Heart right ventricle (tissue), 16 donors: ENCODE measurements around the gene LETM1. TPM values are rescaled to one million over a fixed set of nuclear protein-coding genes. Genes with fewer than 3 reads are reported as not detected.

Experiments
- ATAC-seq, 8 donors: fragments of 200-7000 bp; cut with Tn5 transposase; one replicate each; pipeline ENCODE4 v1.9.1; 2020; ENCODE audit warnings: mild to moderate bottlenecking in 8 of 8, moderate library complexity in 8 of 8, moderate number of reproducible peaks in 1 of 8
- DNase-seq, 2 donors: peaks; one replicate each; pipeline ENCODE4 v3.0.0-alpha.2; 2020
- H3K27ac ChIP-seq, 10 donors: fragments of 200-600 bp; sonication (generic) in 2 of 10; one replicate each; pipeline versions ENCODE4 v1.5.0 to v1.8.0; 2020 to 2022; ENCODE audit warnings: mild to moderate bottlenecking in 3 of 10
- H3K27me3 ChIP-seq, 7 donors: fragments of 200-600 bp; one replicate each; pipeline ENCODE4 v1.8.0; 2021 to 2022; ENCODE audit warnings: mild to moderate bottlenecking in 2 of 7
- H3K36me3 ChIP-seq, 9 donors: fragments of 200-600 bp; sonication (generic) in 1 of 9; one replicate each; pipeline versions ENCODE4 v1.5.0 to v1.8.0; 2020 to 2022; ENCODE audit warnings: mild to moderate bottlenecking in 2 of 9
- H3K4me1 ChIP-seq, 9 donors: fragments of 200-600 bp; sonication (generic) in 1 of 9; one replicate each; pipeline versions ENCODE4 v1.5.0 to v1.8.0; 2020 to 2022; ENCODE audit warnings: mild to moderate bottlenecking in 4 of 9
- H3K4me3 ChIP-seq, 10 donors: fragments of 200-600 bp; sonication (generic) in 2 of 10; one replicate each; pipeline versions ENCODE4 v1.5.0 to v1.8.0; 2020 to 2022; ENCODE audit warnings: mild to moderate bottlenecking in 7 of 10, moderate library complexity in 2 of 10
- H3K9me3 ChIP-seq, 11 donors: fragments of 200-600 bp in 10 of 11; sonication (generic) in 2 of 11; one replicate each; pipeline versions ENCODE4 v1.5.0 to v1.8.0; 2013 to 2022; ENCODE audit warnings: mild to moderate bottlenecking in 2 of 11, control low read depth in 1 of 11, moderate library complexity in 1 of 11
- WGBS, 2 donors: extraction: QIAGEN DNeasy Blood & Tissue Kit; methylation state at CpG; one replicate each; pipeline ENCODE4 v1.1.7; 2013; ENCODE audit warnings: inconsistent platforms in 1 of 2; 5-methylcytosine and 5-hydroxymethylcytosine counted together
- intact Hi-C, 10 donors: fragments of 100-400 bp; cut with DNase I; formaldehyde crosslinking; loops; one replicate each; pipeline versions ENCODE4 v1.11.1 to v1.14.2; 2022
- polyA plus RNA-seq, 2 donors: library from polyadenylated mRNA; stranded (reverse); fragments of 200-250 nt; gene quantifications; one replicate each; pipeline ENCODE4 v1.2.3, GENCODE V29; 2013
- total RNA-seq, 10 donors: library from RNA; stranded (reverse); fragmentation: NEBNext Ultra II Directional in 3 of 10; extraction: Animal tissue kit (Norgen Biotek cat#: 25700) in 3 of 10; gene quantifications; one replicate each; pipeline versions ENCODE4 v1.2.1 to v1.2.4, GENCODE V29; 2021 to 2023
- TF ChIP-seq, protein P1 (sequence below), 9 donors: fragments of 200-600 bp; sonication (generic) in 2 of 9; IDR thresholded peaks; one replicate each; pipeline versions ENCODE4 v1.5.0 to v1.8.0; 2021 to 2022; ENCODE audit warnings: antibody characterized with exemption in 9 of 9, mild to moderate bottlenecking in 5 of 9, moderate library complexity in 1 of 9
- donor health status: Arrhythmogenic right ventricular cardiomyopathy.
- donor health status: ischemic (EF 13 %, LVEDD 7.1; RV severe dilation, severe dysfunction).
- donor health status: healthy with polysubstance abuse.
- donor health status: DM: no; HTN: yes; CAD: no.
- donor health status: DM: no; HTN: no; CAD: no.
- donor health status: ischemic (EF 25% LVEDD 6.9; RV normal size, moderate dysfunction).
- donor health status: ischemic (EF 25% LVEDD 5.7; RV mildly dilated, moderate dysfunction).
- donor health status: healthy.
- donor health status: DM: yes; HTN: yes; CAD: no.
- donor health status: Ischemic cardiomyopathy.
- donor health status: ischemic (EF 35%, LVEDD 5.7; RV mildly dilated, moderate dysfunction).
- donor health status: nonischemic (EF 11% LVEDD 7.7; RV severe dilation, severe dysfunction).
- donor health status: DM: yes; HTN: yes; CAD: no.
- donor health status: PGD.
- donor health status: ischemic (EF 29% LVEDD 5.4; RV normal size, mild dysfunction).
- donor health status: nonischemic (EF 23%, LVEDD 6.1; RV moderate dilation, normal function).

LETM1 gene
- total and polyA plus RNA-seq, 12 donors, result 23.4 to 53.1 (median 41.2) TPM

DNA sequence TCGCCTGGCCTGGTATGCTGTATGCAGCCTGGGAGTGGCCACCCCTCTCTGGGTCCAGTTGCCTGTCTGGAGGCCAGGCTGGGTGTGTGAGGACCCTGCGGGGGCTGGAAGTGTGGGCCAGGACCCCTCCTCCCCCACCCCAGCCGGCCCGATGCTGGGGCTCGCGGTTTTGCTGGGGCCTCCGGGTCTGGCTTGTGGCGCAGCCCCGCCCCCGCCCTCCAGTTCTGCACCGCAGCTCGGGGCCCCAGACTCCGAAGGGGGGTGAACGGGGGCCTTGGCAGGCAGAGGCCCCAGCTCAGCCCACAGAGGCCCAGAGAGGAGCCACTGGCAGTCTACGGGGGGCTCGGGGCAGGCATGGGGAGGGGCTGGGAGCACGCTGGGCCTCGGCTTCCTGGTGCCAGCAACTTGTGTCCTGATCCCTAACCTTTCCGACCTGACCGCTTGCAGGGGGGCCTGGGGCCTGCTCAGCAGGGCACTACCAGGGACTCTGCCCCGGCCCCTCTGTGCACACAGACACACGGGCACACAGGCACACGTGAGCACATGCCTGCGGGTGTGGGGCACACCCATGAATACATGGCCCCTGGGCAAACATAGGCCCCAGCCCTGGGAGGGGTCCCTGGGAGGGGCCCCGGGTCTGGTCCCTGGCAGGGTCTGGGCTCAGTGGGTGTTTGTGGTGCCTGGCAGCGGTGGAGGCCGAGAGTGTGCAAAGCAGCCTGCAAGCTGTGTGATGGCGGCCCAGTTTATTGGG is 84.2 kb downstream of the LETM1 start:
- no peak for ATAC-seq
- peaks cover 0 to 4% (median 3%) of the 10 kb centered on the region in 9 donors for H3K4me1 ChIP-seq
- WGBS, 2 donors, result 69 to 77% methylated on average over 27 of the region's 28 CpGs
- H3K9me3 ChIP-seq, result no peaks in the 10 kb centered on the region
- intact Hi-C loops, result no loop called here
- no peaks in the 10 kb centered on the region for H3K36me3 ChIP-seq
- peaks cover 0 to 33% (median 8%) of the 10 kb centered on the region in 7 donors for H3K27me3 ChIP-seq
- no peak for DNase-seq
- TF ChIP-seq, protein P1, sequence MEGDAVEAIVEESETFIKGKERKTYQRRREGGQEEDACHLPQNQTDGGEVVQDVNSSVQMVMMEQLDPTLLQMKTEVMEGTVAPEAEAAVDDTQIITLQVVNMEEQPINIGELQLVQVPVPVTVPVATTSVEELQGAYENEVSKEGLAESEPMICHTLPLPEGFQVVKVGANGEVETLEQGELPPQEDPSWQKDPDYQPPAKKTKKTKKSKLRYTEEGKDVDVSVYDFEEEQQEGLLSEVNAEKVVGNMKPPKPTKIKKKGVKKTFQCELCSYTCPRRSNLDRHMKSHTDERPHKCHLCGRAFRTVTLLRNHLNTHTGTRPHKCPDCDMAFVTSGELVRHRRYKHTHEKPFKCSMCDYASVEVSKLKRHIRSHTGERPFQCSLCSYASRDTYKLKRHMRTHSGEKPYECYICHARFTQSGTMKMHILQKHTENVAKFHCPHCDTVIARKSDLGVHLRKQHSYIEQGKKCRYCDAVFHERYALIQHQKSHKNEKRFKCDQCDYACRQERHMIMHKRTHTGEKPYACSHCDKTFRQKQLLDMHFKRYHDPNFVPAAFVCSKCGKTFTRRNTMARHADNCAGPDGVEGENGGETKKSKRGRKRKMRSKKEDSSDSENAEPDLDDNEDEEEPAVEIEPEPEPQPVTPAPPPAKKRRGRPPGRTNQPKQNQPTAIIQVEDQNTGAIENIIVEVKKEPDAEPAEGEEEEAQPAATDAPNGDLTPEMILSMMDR (IDR thresholded peaks at IDR 0.05), result no peak
- no peak overlapping the region for H3K4me3 ChIP-seq
- no peak overlapping the region for H3K27ac ChIP-seq

DNA sequence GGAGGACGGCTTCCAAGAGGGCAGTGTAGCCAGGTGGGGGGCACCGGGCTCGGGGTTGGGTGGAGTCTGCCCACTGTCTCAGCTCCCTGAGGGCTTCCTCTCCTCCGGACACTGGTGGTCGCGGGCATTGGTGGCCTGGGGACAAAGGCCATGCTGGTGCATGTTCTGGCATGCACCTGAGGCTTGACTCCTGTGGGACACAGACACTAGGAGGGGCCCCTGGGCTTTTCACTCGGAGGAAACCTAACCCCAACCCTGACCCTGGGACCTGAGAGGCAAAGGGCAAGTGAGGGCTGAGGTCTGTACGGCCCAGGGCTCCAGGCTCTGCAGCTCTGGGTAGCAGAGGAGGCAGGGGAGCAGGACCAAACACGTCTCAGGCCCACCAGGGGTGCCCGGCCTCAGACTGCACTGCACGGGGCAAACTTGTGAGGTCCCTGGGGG is 85.1 kb downstream of the LETM1 start:
- Histone ChIP-seq H3K27ac (no peak overlapping the region), H3K4me1 (peaks cover 0 to 9% (median 3%) of the 10 kb centered on the region in 9 donors), H3K4me3 (no peak overlapping the region), H3K9me3 (no peaks in the 10 kb centered on the region), H3K36me3 (no peaks in the 10 kb centered on the region), H3K27me3 (peaks cover 0 to 42% (median 17%) of the 10 kb centered on the region in 7 donors)
- TF ChIP-seq, protein P1 (IDR thresholded peaks at IDR 0.05), result no peak
- intact Hi-C loops, result no loop called here
- WGBS, 2 donors, result 82 to 93% methylated on average over 11 of the region's 11 CpGs
- DNase-seq (no peak), ATAC-seq (no peak)

DNA sequence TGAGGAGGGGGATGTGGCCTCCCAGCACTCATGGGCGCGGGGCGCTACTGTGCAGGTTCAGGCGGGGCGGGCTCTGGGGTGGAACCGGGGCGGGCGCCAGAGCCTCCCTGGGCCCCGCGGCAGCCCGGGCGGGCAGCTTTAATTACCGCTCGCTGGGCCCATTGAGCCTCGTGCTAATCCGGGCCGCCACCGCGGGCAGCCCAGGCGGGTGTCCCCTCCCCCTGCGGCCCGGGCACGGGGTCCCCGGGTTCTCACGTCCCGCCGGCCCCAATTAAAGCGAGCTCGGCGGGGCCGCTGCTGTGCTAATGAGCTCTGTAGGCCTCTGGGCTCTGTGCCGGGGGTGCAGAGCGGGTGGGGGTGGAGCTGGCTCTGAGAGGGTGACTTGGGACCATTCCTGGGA is 85.7 kb downstream of the LETM1 start:
- no peaks in the 10 kb centered on the region for H3K9me3 ChIP-seq
- intact Hi-C loops, result no loop called here
- ATAC-seq, result no peak
- peaks cover 0 to 9% (median 3%) of the 10 kb centered on the region in 9 donors for H3K4me1 ChIP-seq
- no peak for DNase-seq
- no peak overlapping the region for H3K4me3 ChIP-seq
- TF ChIP-seq, protein P1 (IDR thresholded peaks at IDR 0.05), result no peak
- 58% methylated on average over 31 to 33 of the region's 33 CpGs for WGBS, 2 donors
- no peak overlapping the region for H3K27ac ChIP-seq
- H3K36me3 ChIP-seq, result no peaks in the 10 kb centered on the region
- H3K27me3 ChIP-seq, result peaks cover 0 to 48% (median 18%) of the 10 kb centered on the region in 7 donors

DNA sequence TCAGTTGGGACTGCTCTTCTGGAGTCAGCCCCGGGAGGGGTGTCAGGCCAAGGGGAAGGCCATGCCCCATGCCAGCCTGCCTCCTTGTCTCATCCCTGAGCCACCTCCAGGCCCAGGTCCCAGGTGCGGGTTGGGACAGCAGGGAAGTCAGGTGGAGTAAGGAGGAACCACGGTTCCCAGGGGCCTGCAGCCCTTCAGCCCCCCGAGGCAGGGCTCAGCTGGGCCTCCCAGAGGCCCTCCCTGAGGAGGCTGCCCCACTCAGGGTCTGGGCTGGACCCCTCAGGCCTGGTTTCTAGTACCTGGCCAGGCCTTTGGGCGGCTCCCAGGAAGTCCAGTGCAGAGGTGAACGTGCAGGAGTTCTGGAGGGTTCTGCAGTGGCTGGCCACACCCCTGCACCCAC is 86.3 kb downstream of the LETM1 start:
- Histone ChIP-seq H3K27ac (no peak overlapping the region), H3K4me3 (no peak overlapping the region), H3K4me1 (peaks cover 0 to 9% (median 3%) of the 10 kb centered on the region in 9 donors), H3K36me3 (no peaks in the 10 kb centered on the region), H3K27me3 (peaks cover 0 to 53% (median 18%) of the 10 kb centered on the region in 7 donors), H3K9me3 (no peaks in the 10 kb centered on the region)
- TF ChIP-seq, protein P1 (IDR thresholded peaks at IDR 0.05), result no peak
- intact Hi-C loops, result loop anchor here in 1 of 10 donors (5.0 kb wide), 1 partner anchor 38 kb away; no protein-coding TSS in a partner anchor
- ATAC-seq (no peak), DNase-seq (no peak)
- WGBS, 2 donors, result 83 to 90% methylated on average over 6 of the region's 6 CpGs
